ENCODE data around the gene RAB30.
A peak's percentile ranks its signal among the peaks of the same experiment; 100 is the strongest.

RAB30 gene

GRCh38 chr11:83070731-83071566, 748 bp downstream of the RAB30 start:
- DNase-seq (ENCODE audit: low read depth in 2 of 2) = no peak

- DNase-seq (ENCODE audit: low read depth in 2 of 2) = peak in 1 of 2 experiments; percentile 42
These were observed 1.5 kb downstream of the RAB30 start for GRCh38 chr11:83070044-83070701.

GRCh38 chr11:83069441-83070043, 2.2 kb downstream of the RAB30 start:
- DNase-seq (ENCODE audit: low read depth in 2 of 2) = no peak

- DNase-seq (ENCODE audit: low read depth in 2 of 2) = no peak
These were observed 3.1 kb downstream of the RAB30 start for GRCh38 chr11:83068568-83068967.

GRCh38 chr11:83064011-83064410, 7.7 kb downstream of the RAB30 start:
- DNase-seq (ENCODE audit: low read depth in 2 of 2) = no peak

- no peak for DNase-seq (ENCODE audit: low read depth in 2 of 2)
These were observed 8.5 kb downstream of the RAB30 start for GRCh38 chr11:83063073-83063754.

GRCh38 chr11:83061883-83062282, 9.8 kb downstream of the RAB30 start:
- DNase-seq (ENCODE audit: low read depth in 2 of 2) = no peak

- no peak for DNase-seq (ENCODE audit: low read depth in 2 of 2)
These were observed 10.7 kb downstream of the RAB30 start for GRCh38 chr11:83060965-83061364.

GRCh38 chr11:83057721-83058120, 14.0 kb downstream of the RAB30 start:
- DNase-seq (ENCODE audit: low read depth in 2 of 2) = no peak

GRCh38 chr11:83056611-83057010, 15.1 kb downstream of the RAB30 start:
- DNase-seq (ENCODE audit: low read depth in 2 of 2) = no peak

- no peak for DNase-seq (ENCODE audit: low read depth in 2 of 2)
These were observed 15.5 kb downstream of the RAB30 start for GRCh38 chr11:83056204-83056603.

GRCh38 chr11:83054904-83055380, 16.8 kb downstream of the RAB30 start:
- no peak for DNase-seq (ENCODE audit: low read depth in 2 of 2)

GRCh38 chr11:83054001-83054400, 17.7 kb downstream of the RAB30 start:
- no peak for DNase-seq (ENCODE audit: low read depth in 2 of 2)

- DNase-seq (ENCODE audit: low read depth in 2 of 2) = peak; percentile 98
These were observed 19.7 kb downstream of the RAB30 start for GRCh38 chr11:83051760-83052671.

- no peak for DNase-seq (ENCODE audit: low read depth in 2 of 2)
These were observed 24.0 kb downstream of the RAB30 start for GRCh38 chr11:83047515-83048225.

- no peak for DNase-seq (ENCODE audit: low read depth in 2 of 2)
These were observed 25.0 kb downstream of the RAB30 start for GRCh38 chr11:83046621-83047172.

GRCh38 chr11:83044958-83045712, 26.6 kb downstream of the RAB30 start:
- DNase-seq (ENCODE audit: low read depth in 2 of 2) = no peak

GRCh38 chr11:83042964-83043711, 28.6 kb downstream of the RAB30 start:
- no peak for DNase-seq (ENCODE audit: low read depth in 2 of 2)

- no peak for DNase-seq (ENCODE audit: low read depth in 2 of 2)
These were observed 30.6 kb downstream of the RAB30 start for GRCh38 chr11:83041126-83041525.

All from fibroblast of skin of left biceps (primary cell).